ENCODE data around the gene MAPK10.

DNA sequence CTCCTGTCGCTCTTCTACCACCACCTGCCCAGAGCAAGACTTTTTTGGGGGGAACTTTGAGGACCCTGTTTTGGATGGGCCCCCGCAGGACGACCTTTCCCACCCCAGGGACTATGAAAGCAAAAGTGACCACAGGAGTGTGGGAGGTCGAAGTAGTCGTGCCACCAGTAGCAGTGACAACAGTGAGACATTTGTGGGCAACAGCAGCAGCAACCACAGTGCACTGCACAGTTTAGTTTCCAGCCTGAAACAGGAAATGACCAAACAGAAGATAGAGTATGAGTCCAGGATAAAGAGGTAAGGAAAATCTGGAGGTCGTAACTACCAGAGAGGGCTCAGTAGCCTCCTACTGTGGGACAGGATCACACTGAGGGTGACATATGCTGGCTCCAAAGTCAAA lies 364.5 kb downstream of the MAPK10 start:
- TF ChIP-seq, protein P1, sequence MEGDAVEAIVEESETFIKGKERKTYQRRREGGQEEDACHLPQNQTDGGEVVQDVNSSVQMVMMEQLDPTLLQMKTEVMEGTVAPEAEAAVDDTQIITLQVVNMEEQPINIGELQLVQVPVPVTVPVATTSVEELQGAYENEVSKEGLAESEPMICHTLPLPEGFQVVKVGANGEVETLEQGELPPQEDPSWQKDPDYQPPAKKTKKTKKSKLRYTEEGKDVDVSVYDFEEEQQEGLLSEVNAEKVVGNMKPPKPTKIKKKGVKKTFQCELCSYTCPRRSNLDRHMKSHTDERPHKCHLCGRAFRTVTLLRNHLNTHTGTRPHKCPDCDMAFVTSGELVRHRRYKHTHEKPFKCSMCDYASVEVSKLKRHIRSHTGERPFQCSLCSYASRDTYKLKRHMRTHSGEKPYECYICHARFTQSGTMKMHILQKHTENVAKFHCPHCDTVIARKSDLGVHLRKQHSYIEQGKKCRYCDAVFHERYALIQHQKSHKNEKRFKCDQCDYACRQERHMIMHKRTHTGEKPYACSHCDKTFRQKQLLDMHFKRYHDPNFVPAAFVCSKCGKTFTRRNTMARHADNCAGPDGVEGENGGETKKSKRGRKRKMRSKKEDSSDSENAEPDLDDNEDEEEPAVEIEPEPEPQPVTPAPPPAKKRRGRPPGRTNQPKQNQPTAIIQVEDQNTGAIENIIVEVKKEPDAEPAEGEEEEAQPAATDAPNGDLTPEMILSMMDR (IDR thresholded peaks at IDR 0.05; ENCODE audit: poor library complexity) = no peak
- TF ChIP-seq EZH2 (IDR thresholded peaks at IDR 0.05; ENCODE audit: borderline replicate concordance) = no peak

Data from hepatocyte (in vitro differentiated cells).